ENCODE measurements around the gene MVB12B. TPM values are rescaled to one million over a fixed set of nuclear protein-coding genes. Genes with fewer than 3 reads are reported as not detected.

Gene MVB12B
- total and polyA plus RNA-seq, 2 of the 4 experiments (the other 2 are of a cell fraction) = 2.0 to 4.0 TPM

GRCh38 chr9:126500600-126501382 is 174.2 kb downstream of the MVB12B start:
- Histone ChIP-seq H3K23ac (ENCODE audit: low read depth, low read length) (no peak overlapping the region), H4K20me1 (ENCODE audit: insufficient read depth, low read length) (peaks cover 7% of the 10 kb centered on the region; the same call in 1 of the 2 replicates), H3K4ac (ENCODE audit: low read depth, low read length) (no peak overlapping the region), H3K4me2 (ENCODE audit: low read depth, low read length) (no peak overlapping the region), H3K27ac (ENCODE audit: insufficient read depth, low read length) (no peak overlapping the region), H2BK15ac (ENCODE audit: low read depth, low read length) (no peak overlapping the region), H2BK20ac (ENCODE audit: low read depth, low read length) (no peak overlapping the region), H2AK5ac (ENCODE audit: low read depth, low read length) (no peak overlapping the region), H2BK5ac (ENCODE audit: low read depth, low read length, poor library complexity, severe bottlenecking) (no peak overlapping the region), H3K27me3 (ENCODE audit: control insufficient read depth, insufficient read depth, low read length) (no peaks in the 10 kb centered on the region; the same call in 1 of the 2 replicates), H2BK120ac (ENCODE audit: low read depth, low read length) (no peak overlapping the region), H4K8ac (ENCODE audit: low read depth in 2 of 2, low read length in 2 of 2) (no peak overlapping the region), H3K18ac (ENCODE audit: low read depth, low read length) (no peak overlapping the region), H2AFZ (replicated peaks; ENCODE audit: low read length, poor library complexity) (peak overlapping the region; percentile 86), H3K36me3 (ENCODE audit: control insufficient read depth, insufficient read depth, low read length) (peaks cover 4% of the 10 kb centered on the region; the same call in 1 of the 2 replicates), H3K9me3 (ENCODE audit: control insufficient read depth, insufficient read depth, low read length) (no peaks in the 10 kb centered on the region), H3K79me1 (ENCODE audit: low read depth in 1 of 2, low read length in 2 of 2) (no peaks in the 10 kb centered on the region), H3K9me1 (ENCODE audit: insufficient read depth, low read length) (no peaks in the 10 kb centered on the region), H4K91ac (ENCODE audit: insufficient read depth, low read depth, low read length) (no peak overlapping the region), H3K9ac (ENCODE audit: low read depth, low read length) (no peak overlapping the region), H4K5ac (ENCODE audit: low read depth, low read length) (no peak overlapping the region), H3K4me3 (ENCODE audit: insufficient read depth, low read depth, low read length) (no peak overlapping the region), H3K14ac (replicated peaks; ENCODE audit: low read depth, low read length) (no peak overlapping the region), H2AK9ac (replicated peaks; ENCODE audit: low read depth, low read length, poor library complexity) (peak overlapping the region; percentile 33), H3K56ac (ENCODE audit: extremely low read depth, insufficient read depth, low read length) (no peak overlapping the region), H3K4me1 (ENCODE audit: control insufficient read depth, insufficient read depth, low read length) (peaks cover 4% of the 10 kb centered on the region; the same call in 1 of the 2 replicates)
- intact Hi-C loops (cut with micrococcal nuclease) = loop anchor here (1.0 kb wide), 1 partner anchor 58 kb away; no protein-coding TSS in a partner anchor
- in situ Hi-C loops (cut with MboI; ENCODE audit: low sequenced_read_pairs) = loop anchor here (5.0 kb wide), 1 partner anchor 57 kb away; no protein-coding TSS in a partner anchor
- TF ChIP-seq RCOR1 (IDR thresholded peaks at IDR 0.05; ENCODE audit: insufficient replicate concordance, low read length) (no peak), RAD21 (IDR thresholded peaks at IDR 0.05; ENCODE audit: low read length) (peak; percentile 88), MXI1 (IDR thresholded peaks at IDR 0.05; ENCODE audit: borderline replicate concordance, low read depth, low read length) (no peak), MAZ (IDR thresholded peaks at IDR 0.05; ENCODE audit: borderline replicate concordance, low read depth, low read length) (peak; percentile 68; the same call in 1 of the 2 replicates), USF2 (IDR thresholded peaks at IDR 0.05; ENCODE audit: low read depth, low read length) (0 out of 2 replicates have a peak, but pooled peaks have one; percentile 28), NFE2L2 (IDR thresholded peaks at IDR 0.05; ENCODE audit: low read depth, low read length) (no peak), SMC3 (IDR thresholded peaks at IDR 0.05; ENCODE audit: low read depth, low read length) (peak; percentile 84), CTCF (conservative IDR thresholded peaks at IDR 0.05; ENCODE audit: low read depth, low read length) (peak; percentile 96)
- ChIA-PET POLR2A (ENCODE audit: unreplicated experiment) (no interaction called here), CTCF (interaction anchor here (1.1 to 1.5 kb wide), 2 partner anchors 8 to 10 kb away, joined by 3 read pairs; no protein-coding TSS in a partner anchor)
- BruUV-seq (replicated peaks) = no TSS peak
- DNase-seq (peak; percentile 70), ATAC-seq (ENCODE audit: low read depth) (peak; percentile 79)
- dilution Hi-C loops (cut with HindIII; ENCODE audit: low sequenced_read_pairs, unreplicated experiment) = no loop called here
- 33% methylated on average over 14 of the region's 37 CpGs; no CpG with 5 or more reads in 1 of the 2 experiments for WGBS, 2 experiments (ENCODE audit: extremely low coverage in 2 of 2, insufficient read length in 1 of 2)
